Measurements from ENCODE around the gene LRTM2.

DNA sequence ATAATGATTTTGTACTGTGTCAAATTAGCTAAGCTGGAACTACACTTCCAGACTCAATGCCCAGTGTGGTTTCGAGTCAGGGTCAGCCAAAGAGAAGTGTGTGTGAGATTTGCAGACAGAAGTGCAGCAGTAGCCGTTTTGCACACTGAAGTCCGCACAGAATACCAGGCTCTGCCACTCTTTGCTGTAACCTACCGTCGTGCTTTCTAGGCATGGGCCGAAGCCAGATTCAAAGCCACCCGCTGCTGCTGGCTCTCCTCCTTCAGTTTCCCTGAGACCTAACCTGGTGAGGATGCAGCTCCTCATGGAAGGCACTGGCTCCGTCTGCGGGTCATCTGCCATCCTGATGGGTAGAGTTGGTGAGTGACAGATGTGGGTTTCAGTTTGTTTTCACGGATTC lies 48.8 kb downstream of the LRTM2 start:
- TF ChIP-seq POLR2AphosphoS5 (IDR thresholded peaks at IDR 0.05; ENCODE audit: low read depth) (no peak), SPI1 (IDR thresholded peaks at IDR 0.05; ENCODE audit: borderline replicate concordance, low read depth) (no peak), GABPA (IDR thresholded peaks at IDR 0.05; ENCODE audit: low read depth) (no peak)
- TF ChIP-seq, protein P1, sequence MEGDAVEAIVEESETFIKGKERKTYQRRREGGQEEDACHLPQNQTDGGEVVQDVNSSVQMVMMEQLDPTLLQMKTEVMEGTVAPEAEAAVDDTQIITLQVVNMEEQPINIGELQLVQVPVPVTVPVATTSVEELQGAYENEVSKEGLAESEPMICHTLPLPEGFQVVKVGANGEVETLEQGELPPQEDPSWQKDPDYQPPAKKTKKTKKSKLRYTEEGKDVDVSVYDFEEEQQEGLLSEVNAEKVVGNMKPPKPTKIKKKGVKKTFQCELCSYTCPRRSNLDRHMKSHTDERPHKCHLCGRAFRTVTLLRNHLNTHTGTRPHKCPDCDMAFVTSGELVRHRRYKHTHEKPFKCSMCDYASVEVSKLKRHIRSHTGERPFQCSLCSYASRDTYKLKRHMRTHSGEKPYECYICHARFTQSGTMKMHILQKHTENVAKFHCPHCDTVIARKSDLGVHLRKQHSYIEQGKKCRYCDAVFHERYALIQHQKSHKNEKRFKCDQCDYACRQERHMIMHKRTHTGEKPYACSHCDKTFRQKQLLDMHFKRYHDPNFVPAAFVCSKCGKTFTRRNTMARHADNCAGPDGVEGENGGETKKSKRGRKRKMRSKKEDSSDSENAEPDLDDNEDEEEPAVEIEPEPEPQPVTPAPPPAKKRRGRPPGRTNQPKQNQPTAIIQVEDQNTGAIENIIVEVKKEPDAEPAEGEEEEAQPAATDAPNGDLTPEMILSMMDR (IDR thresholded peaks at IDR 0.05; ENCODE audit: insufficient read depth, low read length) = no peak
- TF ChIP-seq, protein P2, sequence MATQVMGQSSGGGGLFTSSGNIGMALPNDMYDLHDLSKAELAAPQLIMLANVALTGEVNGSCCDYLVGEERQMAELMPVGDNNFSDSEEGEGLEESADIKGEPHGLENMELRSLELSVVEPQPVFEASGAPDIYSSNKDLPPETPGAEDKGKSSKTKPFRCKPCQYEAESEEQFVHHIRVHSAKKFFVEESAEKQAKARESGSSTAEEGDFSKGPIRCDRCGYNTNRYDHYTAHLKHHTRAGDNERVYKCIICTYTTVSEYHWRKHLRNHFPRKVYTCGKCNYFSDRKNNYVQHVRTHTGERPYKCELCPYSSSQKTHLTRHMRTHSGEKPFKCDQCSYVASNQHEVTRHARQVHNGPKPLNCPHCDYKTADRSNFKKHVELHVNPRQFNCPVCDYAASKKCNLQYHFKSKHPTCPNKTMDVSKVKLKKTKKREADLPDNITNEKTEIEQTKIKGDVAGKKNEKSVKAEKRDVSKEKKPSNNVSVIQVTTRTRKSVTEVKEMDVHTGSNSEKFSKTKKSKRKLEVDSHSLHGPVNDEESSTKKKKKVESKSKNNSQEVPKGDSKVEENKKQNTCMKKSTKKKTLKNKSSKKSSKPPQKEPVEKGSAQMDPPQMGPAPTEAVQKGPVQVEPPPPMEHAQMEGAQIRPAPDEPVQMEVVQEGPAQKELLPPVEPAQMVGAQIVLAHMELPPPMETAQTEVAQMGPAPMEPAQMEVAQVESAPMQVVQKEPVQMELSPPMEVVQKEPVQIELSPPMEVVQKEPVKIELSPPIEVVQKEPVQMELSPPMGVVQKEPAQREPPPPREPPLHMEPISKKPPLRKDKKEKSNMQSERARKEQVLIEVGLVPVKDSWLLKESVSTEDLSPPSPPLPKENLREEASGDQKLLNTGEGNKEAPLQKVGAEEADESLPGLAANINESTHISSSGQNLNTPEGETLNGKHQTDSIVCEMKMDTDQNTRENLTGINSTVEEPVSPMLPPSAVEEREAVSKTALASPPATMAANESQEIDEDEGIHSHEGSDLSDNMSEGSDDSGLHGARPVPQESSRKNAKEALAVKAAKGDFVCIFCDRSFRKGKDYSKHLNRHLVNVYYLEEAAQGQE (IDR thresholded peaks at IDR 0.05; ENCODE audit: insufficient replicate concordance, low read depth) = no peak

Data from HL-60 (cell line).